IMR-90 (cell line): ENCODE results near the gene SBF1. TPM values are rescaled to one million over a fixed set of nuclear protein-coding genes. Genes with fewer than 3 reads are reported as not detected.

Source experiments
- ATAC-seq: fragments of 200-7000 bp; cut with Tn5 transposase; 2 replicates; pipeline ENCODE4 v1.9.1; 2020; ENCODE audit warnings: low read depth, mild to moderate bottlenecking, moderate library complexity
- BruUV-seq: library from RNA; stranded (reverse); fragments of 400-500 nt; replicated peaks from 2 replicates; lab custom pipeline; 2021; lab: Mats Ljungman, UMichigan
- CTCF ChIA-PET: fragments of 300-600 bp; formaldehyde crosslinking; extraction: SDS; loops from one replicate; lab custom pipeline; 2021; ENCODE audit warnings: antibody characterized with exemption; lab: Yijun Ruan, JAX
- POLR2A ChIA-PET: fragments of 300-600 bp; sonication (Branson Sonifier 250); formaldehyde crosslinking; loops from one replicate; lab custom pipeline; 2022; ENCODE audit warnings: antibody characterized with exemption; ENCODE audit not compliant: unreplicated experiment; lab: Charles Lee
- DNase-seq: peaks from one replicate; pipeline ENCODE4 v3.0.0; 2013
- H2AFZ ChIP-seq: replicated peaks from 2 replicates; pipeline ENCODE3; 2013; ENCODE audit warnings: low read length, mild to moderate bottlenecking; ENCODE audit not compliant: poor library complexity
- H2AK5ac ChIP-seq: 2 replicates; pipeline ENCODE4 v1.6.1; 2013; ENCODE audit warnings: low read depth, low read length, inconsistent platforms
- H2AK9ac ChIP-seq: replicated peaks from 2 replicates; pipeline ENCODE3; 2013; ENCODE audit warnings: mild to moderate bottlenecking, low read depth, low read length, moderate library complexity; ENCODE audit not compliant: poor library complexity
- H2BK120ac ChIP-seq: 2 replicates; pipeline ENCODE4 v1.6.1; 2013; ENCODE audit warnings: low read depth, low read length, inconsistent platforms
- H2BK15ac ChIP-seq: 3 replicates; pipeline ENCODE4 v1.6.1; 2013; ENCODE audit warnings: low read depth, low read length, inconsistent platforms
- H2BK20ac ChIP-seq: 2 replicates; pipeline ENCODE4 v1.6.1; 2013; ENCODE audit warnings: low read depth, mild to moderate bottlenecking, inconsistent platforms, low read length, moderate library complexity
- H2BK5ac ChIP-seq: 2 replicates; pipeline ENCODE4 v1.6.1; 2013; ENCODE audit warnings: mild to moderate bottlenecking, low read depth, low read length, inconsistent platforms; ENCODE audit not compliant: poor library complexity, severe bottlenecking
- H3K14ac ChIP-seq: replicated peaks from 2 replicates; pipeline ENCODE4 v1.6.1; 2013; ENCODE audit warnings: low read depth, low read length, inconsistent platforms
- H3K18ac ChIP-seq: 2 replicates; pipeline ENCODE4 v1.6.1; 2013; ENCODE audit warnings: low read depth, low read length, control low read depth
- H3K23ac ChIP-seq: 2 replicates; pipeline ENCODE4 v1.6.1; 2013; ENCODE audit warnings: low read depth, low read length, inconsistent platforms
- H3K27ac ChIP-seq: 2 replicates; pipeline ENCODE4 v1.5.1; 2013; ENCODE audit warnings: mild to moderate bottlenecking, control low read depth, low read length; ENCODE audit not compliant: insufficient read depth
- H3K27me3 ChIP-seq: 2 replicates; pipeline ENCODE4 v1.6.1; 2013; ENCODE audit warnings: low read length; ENCODE audit not compliant: control insufficient read depth, insufficient read depth
- H3K36me3 ChIP-seq: 2 replicates; pipeline ENCODE4 v1.6.1; 2013; ENCODE audit warnings: low read length, mixed read lengths; ENCODE audit not compliant: control insufficient read depth, insufficient read depth
- H3K4ac ChIP-seq: 2 replicates; pipeline ENCODE4 v1.6.1; 2013; ENCODE audit warnings: low read depth, low read length, inconsistent platforms
- H3K4me1 ChIP-seq: 2 replicates; pipeline ENCODE4 v1.6.1; 2013; ENCODE audit warnings: low read length, mixed read lengths; ENCODE audit not compliant: control insufficient read depth, insufficient read depth
- H3K4me2 ChIP-seq: 2 replicates; pipeline ENCODE4 v1.6.1; 2013; ENCODE audit warnings: low read depth, mild to moderate bottlenecking, control low read depth, low read length, moderate library complexity
- H3K4me3 ChIP-seq: 2 replicates; pipeline ENCODE4 v1.5.1; 2013; ENCODE audit warnings: low read depth, mild to moderate bottlenecking, control low read depth, low read length, moderate library complexity; ENCODE audit not compliant: insufficient read depth
- H3K56ac ChIP-seq: 2 replicates; pipeline ENCODE4 v1.6.1; 2013; ENCODE audit warnings: low read length, inconsistent platforms; ENCODE audit not compliant: insufficient read depth; ENCODE audit errors: extremely low read depth
- H3K79me1 ChIP-seq, 2 experiments: 2 replicates each; pipeline ENCODE4 v1.6.1; 2013; ENCODE audit warnings: low read length in 2 of 2, inconsistent platforms in 1 of 2, low read depth in 1 of 2
- H3K9ac ChIP-seq: 2 replicates; pipeline ENCODE4 v1.6.1; 2013; ENCODE audit warnings: low read depth, low read length, control low read depth
- H3K9me1 ChIP-seq: 2 replicates; pipeline ENCODE4 v1.6.1; 2013; ENCODE audit warnings: low read length, inconsistent platforms; ENCODE audit not compliant: insufficient read depth
- H3K9me3 ChIP-seq: 2 replicates; pipeline ENCODE4 v1.6.1; 2013; ENCODE audit warnings: low read length; ENCODE audit not compliant: control insufficient read depth, insufficient read depth
- H4K20me1 ChIP-seq: 2 replicates; pipeline ENCODE4 v1.6.1; 2013; ENCODE audit warnings: low read length, inconsistent platforms; ENCODE audit not compliant: insufficient read depth
- H4K5ac ChIP-seq: 2 replicates; pipeline ENCODE4 v1.6.1; 2013; ENCODE audit warnings: mild to moderate bottlenecking, low read depth, low read length, control low read depth
- H4K8ac ChIP-seq, 2 experiments: 2 replicates each; pipeline ENCODE4 v1.6.1; 2013; ENCODE audit warnings: low read depth in 2 of 2, low read length in 2 of 2, control low read depth in 1 of 2, inconsistent platforms in 1 of 2
- H4K91ac ChIP-seq: 2 replicates; pipeline ENCODE4 v1.6.1; 2013; ENCODE audit warnings: low read depth, low read length, inconsistent platforms; ENCODE audit not compliant: insufficient read depth
- BHLHE40 ChIP-seq: fragments of 150-350 bp; IDR thresholded peaks from 2 replicates; pipeline ENCODE4 v1.6.1; 2016; ENCODE audit warnings: mild to moderate bottlenecking, low read depth, low read length
- CEBPB ChIP-seq: IDR thresholded peaks from 2 replicates; pipeline ENCODE4 v1.6.1; 2012; ENCODE audit warnings: low read depth, low read length, improper control_type of control experiment
- CHD1 ChIP-seq: IDR thresholded peaks from 2 replicates; pipeline ENCODE4 v1.6.1; 2012; ENCODE audit warnings: low read depth, low read length, improper control_type of control experiment
- FOS ChIP-seq: fragments of 150-350 bp; IDR thresholded peaks from 2 replicates; pipeline ENCODE4 v1.6.1; 2016; ENCODE audit warnings: low read depth, low read length
- MAZ ChIP-seq: IDR thresholded peaks from 2 replicates; pipeline ENCODE4 v1.6.1; 2012; ENCODE audit warnings: low read depth, mild to moderate bottlenecking, low read length, improper control_type of control experiment, moderate library complexity, borderline replicate concordance
- MXI1 ChIP-seq: IDR thresholded peaks from 2 replicates; pipeline ENCODE4 v1.6.1; 2012; ENCODE audit warnings: low read depth, mild to moderate bottlenecking, low read length, moderate library complexity, borderline replicate concordance
- NFE2L2 ChIP-seq: fragments of 150-350 bp; IDR thresholded peaks from 2 replicates; pipeline ENCODE4 v1.6.1; 2016; ENCODE audit warnings: low read depth, mild to moderate bottlenecking, low read length
- POLR2A ChIP-seq: IDR thresholded peaks from 2 replicates; pipeline ENCODE4 v1.6.1; 2012; ENCODE audit warnings: mild to moderate bottlenecking, low read depth, low read length
- RAD21 ChIP-seq: IDR thresholded peaks from 2 replicates; pipeline ENCODE4 v1.6.1; 2012; ENCODE audit warnings: low read length, improper control_type of control experiment
- WGBS, 2 experiments: methylation state at CpG; one replicate each; pipeline versions ENCODE4 v1.1.5 to v1.1.7; 2013; ENCODE audit warnings: missing lambda C conversion rate in 2 of 2; ENCODE audit not compliant: insufficient read length in 1 of 2; ENCODE audit errors: extremely low coverage in 2 of 2; 5-methylcytosine and 5-hydroxymethylcytosine counted together
- dilution Hi-C: fragments of 300-500 bp; cut with HindIII; formaldehyde crosslinking; loops from one replicate; pipeline ENCODE4 v1.14.3; 2018; ENCODE audit warnings: low sequenced_read_pairs; ENCODE audit not compliant: unreplicated experiment
- in situ Hi-C: fragments of 300-500 bp; cut with MboI; formaldehyde crosslinking; loops from 3 replicates; pipeline ENCODE4 v1.14.3; 2019; ENCODE audit warnings: low sequenced_read_pairs, inconsistent platforms, mixed read lengths
- intact Hi-C: fragments of 100-400 bp; cut with micrococcal nuclease; formaldehyde crosslinking; loops from 2 replicates; pipeline ENCODE4 v1.10.0; 2022
- polyA plus RNA-seq, 3 experiments: library from polyadenylated mRNA; depleted of rRNA; stranded (reverse); fragments of >200 nt; gene quantifications; 2 replicates each; pipeline ENCODE4 v1.2.3, GENCODE V29; 2012; ENCODE audit warnings: low replicate concordance in 1 of 3
- total RNA-seq: library from RNA; depleted of rRNA; stranded (reverse); fragments of >200 nt; gene quantifications from 2 replicates; pipeline ENCODE4 v1.2.3, GENCODE V29; 2012
- TF ChIP-seq, protein P1 (sequence below): conservative IDR thresholded peaks from 2 replicates; pipeline ENCODE4 v1.5.1; 2012; ENCODE audit warnings: mild to moderate bottlenecking, low read depth, low read length, improper control_type of control experiment
- TF ChIP-seq, protein P2 (sequence below): fragments of 150-350 bp; IDR thresholded peaks from 2 replicates; pipeline ENCODE4 v1.6.1; 2016; ENCODE audit warnings: low read depth, mild to moderate bottlenecking, low read length, moderate library complexity, borderline replicate concordance

SBF1 gene
- total and polyA plus RNA-seq, 2 of the 4 experiments (the other 2 are of a cell fraction) = 21.5 to 33.2 TPM

DNA sequence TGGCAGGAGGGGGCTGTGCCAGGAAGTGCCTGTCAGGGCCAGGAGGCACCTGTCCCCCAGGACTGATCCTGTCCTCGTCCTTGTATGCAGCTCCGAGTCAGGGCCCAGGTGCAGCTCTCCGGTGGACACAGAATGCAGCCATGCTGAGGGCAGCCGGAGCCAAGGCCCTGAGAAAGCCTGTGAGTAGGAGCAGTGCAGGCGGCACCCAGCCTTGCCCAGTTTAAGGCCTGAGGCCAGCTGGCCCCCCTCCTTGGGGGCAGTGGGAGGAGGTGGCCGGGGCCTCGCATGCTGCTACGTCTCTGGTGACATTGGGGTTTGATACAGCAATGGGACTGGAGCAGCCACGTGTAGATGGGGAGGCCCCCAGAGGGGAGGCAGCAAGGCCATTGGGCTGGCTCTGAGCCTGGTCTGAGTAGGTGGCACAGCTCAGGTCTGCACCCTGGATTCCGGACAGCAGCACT is 34.9 kb downstream of the SBF1 start:
- Histone ChIP-seq H3K56ac (no peak overlapping the region), H3K36me3 (peaks cover 75% of the 10 kb centered on the region), H3K9me3 (no peaks in the 10 kb centered on the region), H3K9me1 (no peaks in the 10 kb centered on the region), H2AK9ac (peak overlapping the region; percentile 55), H3K14ac (no peak overlapping the region), H2AFZ (no peak overlapping the region), H2BK5ac (no peak overlapping the region), H2BK120ac (no peak overlapping the region), H2AK5ac (no peak overlapping the region), H3K79me1 (peaks cover 0 to 3% of the 10 kb centered on the region in 2 experiments; a peak in 1 of 4 replicates), H3K27ac (no peak overlapping the region), H3K4me2 (no peak overlapping the region), H4K91ac (no peak overlapping the region), H3K9ac (no peak overlapping the region), H3K4ac (no peak overlapping the region), H3K4me1 (no peaks in the 10 kb centered on the region), H2BK15ac (no peak overlapping the region), H3K4me3 (no peak overlapping the region), H3K23ac (no peak overlapping the region), H4K5ac (no peak overlapping the region), H4K8ac (no peak overlapping the region), H4K20me1 (peaks cover 11% of the 10 kb centered on the region), H2BK20ac (no peak overlapping the region), H3K18ac (no peak overlapping the region), H3K27me3 (no peaks in the 10 kb centered on the region)
- BruUV-seq = no TSS peak
- dilution Hi-C loops = no loop called here
- in situ Hi-C loops = no loop called here
- intact Hi-C loops = no loop called here
- DNase-seq (no peak), ATAC-seq (no peak)
- CTCF ChIA-PET = no interaction called here
- POLR2A ChIA-PET = no interaction called here
- 94% methylated on average over 5 of the region's 10 CpGs; no CpG with 5 or more reads in 1 of the 2 experiments for WGBS, 2 experiments
- TF ChIP-seq MXI1 (no peak), FOS (no peak), POLR2A (no peak), RAD21 (no peak), BHLHE40 (no peak), NFE2L2 (no peak), CHD1 (no peak), CEBPB (no peak), MAZ (no peak)
- TF ChIP-seq, protein P1, sequence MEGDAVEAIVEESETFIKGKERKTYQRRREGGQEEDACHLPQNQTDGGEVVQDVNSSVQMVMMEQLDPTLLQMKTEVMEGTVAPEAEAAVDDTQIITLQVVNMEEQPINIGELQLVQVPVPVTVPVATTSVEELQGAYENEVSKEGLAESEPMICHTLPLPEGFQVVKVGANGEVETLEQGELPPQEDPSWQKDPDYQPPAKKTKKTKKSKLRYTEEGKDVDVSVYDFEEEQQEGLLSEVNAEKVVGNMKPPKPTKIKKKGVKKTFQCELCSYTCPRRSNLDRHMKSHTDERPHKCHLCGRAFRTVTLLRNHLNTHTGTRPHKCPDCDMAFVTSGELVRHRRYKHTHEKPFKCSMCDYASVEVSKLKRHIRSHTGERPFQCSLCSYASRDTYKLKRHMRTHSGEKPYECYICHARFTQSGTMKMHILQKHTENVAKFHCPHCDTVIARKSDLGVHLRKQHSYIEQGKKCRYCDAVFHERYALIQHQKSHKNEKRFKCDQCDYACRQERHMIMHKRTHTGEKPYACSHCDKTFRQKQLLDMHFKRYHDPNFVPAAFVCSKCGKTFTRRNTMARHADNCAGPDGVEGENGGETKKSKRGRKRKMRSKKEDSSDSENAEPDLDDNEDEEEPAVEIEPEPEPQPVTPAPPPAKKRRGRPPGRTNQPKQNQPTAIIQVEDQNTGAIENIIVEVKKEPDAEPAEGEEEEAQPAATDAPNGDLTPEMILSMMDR = no peak
- TF ChIP-seq, protein P2, sequence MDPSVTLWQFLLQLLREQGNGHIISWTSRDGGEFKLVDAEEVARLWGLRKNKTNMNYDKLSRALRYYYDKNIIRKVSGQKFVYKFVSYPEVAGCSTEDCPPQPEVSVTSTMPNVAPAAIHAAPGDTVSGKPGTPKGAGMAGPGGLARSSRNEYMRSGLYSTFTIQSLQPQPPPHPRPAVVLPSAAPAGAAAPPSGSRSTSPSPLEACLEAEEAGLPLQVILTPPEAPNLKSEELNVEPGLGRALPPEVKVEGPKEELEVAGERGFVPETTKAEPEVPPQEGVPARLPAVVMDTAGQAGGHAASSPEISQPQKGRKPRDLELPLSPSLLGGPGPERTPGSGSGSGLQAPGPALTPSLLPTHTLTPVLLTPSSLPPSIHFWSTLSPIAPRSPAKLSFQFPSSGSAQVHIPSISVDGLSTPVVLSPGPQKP = no peak
